GM12872 (cell line): ENCODE measurements around the gene FNIP2.

ENCODE experiments used
- CTCF ChIP-seq: IDR thresholded peaks from 3 replicates; pipeline ENCODE4 v1.5.1; 2011; ENCODE audit warnings: low read depth, mild to moderate bottlenecking, low read length, moderate library complexity; ENCODE audit not compliant: insufficient read depth

The FNIP2 gene

GRCh38 chr4:158768555-158769174 lies at the start of gene FNIP2:
Gene FNIP2 (plus strand): TSS chr4:158769026. CDS start chr4:158769213, 187 bp downstream.
- TF ChIP-seq CTCF = no peak

GRCh38 chr4:158721680-158722079 lies 47.1 kb upstream of the FNIP2 start:
- no peak for TF ChIP-seq CTCF

DNA sequence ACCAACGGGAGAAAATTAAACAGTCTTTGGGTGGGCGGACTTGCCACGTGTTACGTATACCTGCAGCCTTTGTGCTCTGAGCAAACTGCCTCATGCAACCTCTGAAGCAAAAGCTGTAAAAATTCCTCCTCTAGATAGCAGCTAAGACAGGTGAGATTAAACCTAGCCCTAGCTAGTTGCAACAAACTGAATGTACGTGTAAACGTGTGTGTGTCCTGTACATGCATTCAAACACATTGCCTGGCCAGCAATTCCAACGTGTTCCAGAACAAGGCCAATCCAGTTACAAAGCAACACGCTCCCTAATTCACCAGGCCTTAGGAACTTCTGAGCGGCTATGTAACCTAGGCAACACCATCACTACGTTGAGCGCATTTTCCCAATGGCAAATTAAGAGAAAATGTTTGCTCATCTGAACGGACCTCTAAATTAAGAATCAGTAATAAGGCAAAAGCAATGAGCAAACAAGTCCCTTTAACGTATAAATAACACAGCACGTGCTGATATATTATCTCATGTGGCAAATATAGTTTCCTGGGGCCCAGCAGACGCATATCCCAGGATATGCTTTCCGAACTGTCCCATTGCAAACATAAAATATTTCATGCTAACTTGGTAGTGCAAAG lies 46.4 kb upstream of the FNIP2 start:
- TF ChIP-seq CTCF = no peak

- no peak for TF ChIP-seq CTCF
Observed at GRCh38 chr4:158722917-158723793, 45.7 kb upstream of the FNIP2 start, which contains the start of gene PPID. Gene PPID (minus strand): TSS chr4:158723396. CDS start chr4:158723288, 108 bp downstream.

DNA sequence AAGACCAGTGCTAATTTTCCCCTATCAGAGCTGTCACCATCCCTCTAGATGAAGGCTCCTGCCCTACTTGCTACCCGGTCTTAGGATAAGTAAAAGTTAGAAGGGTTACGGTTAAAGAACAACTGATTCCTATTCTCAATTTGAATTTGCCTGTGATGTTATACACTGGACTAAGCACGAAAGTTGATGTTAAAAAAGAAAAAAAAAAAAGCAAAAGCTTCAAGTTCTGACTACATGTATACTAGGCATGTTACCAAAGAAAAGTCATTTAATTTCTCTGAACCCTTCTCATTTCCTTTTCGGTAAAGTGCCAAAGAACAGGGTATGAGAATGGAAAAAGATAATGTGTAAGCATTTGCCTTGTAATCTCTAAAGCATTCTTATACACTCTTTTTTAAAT lies 44.2 kb upstream of the FNIP2 start:
- TF ChIP-seq CTCF = no peak

- no peak for TF ChIP-seq CTCF
Observed at GRCh38 chr4:158726633-158727032, 42.2 kb upstream of the FNIP2 start.

GRCh38 chr4:158728236-158728635 lies 40.6 kb upstream of the FNIP2 start:
- TF ChIP-seq CTCF = no peak
